GM15510 (cell line): ENCODE data around the gene MACROD2.

Source experiments
- POLR2A ChIP-seq: IDR thresholded peaks from 3 replicates; pipeline ENCODE4 v1.6.1; 2011; ENCODE audit warnings: borderline replicate concordance; ENCODE audit not compliant: insufficient read length; ENCODE audit errors: extremely low read depth

Gene MACROD2

DNA sequence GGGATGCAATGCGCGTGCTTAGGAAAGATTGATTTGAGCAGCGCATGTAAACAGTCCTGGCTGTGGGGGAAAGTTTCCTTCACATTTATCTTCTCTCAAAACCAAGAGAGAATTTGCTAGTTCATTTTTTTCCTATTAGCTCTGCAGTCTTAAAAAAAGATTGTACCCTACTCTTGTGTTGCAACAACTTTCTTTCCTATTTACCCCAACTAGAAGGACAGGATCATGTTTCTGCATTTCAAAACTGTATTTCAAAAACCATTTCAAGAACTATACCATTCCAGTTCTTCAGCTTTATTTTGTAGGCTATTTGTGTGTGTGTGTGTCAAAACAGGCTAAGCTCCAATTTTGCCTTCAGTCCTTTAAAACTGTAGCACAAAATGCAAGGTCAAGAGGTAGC, 2104.8 kb downstream of the MACROD2 start:
- no peak for TF ChIP-seq POLR2A

DNA sequence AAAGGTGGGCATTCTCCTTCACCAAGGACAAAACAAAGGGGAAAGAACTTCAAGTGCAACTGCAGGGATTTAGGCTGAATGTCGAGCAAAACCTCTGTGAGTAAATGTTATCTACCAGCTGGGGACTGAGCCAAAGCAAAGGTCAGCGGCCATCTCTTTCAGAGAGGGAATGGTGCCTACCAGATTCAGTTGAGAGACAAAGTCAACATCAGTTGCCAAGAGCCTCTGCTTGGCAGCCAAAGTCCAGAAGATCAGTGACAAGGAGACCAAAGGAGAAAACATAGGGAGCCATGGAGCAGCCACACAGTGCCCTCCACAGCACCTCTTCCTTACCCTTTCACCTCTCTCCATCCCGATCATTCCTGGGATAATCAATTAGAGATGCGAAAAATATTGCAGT, 2105.5 kb downstream of the MACROD2 start:
- no peak for TF ChIP-seq POLR2A
